ENCODE data around the gene SCGB1C2.

The SCGB1C2 gene

DNA sequence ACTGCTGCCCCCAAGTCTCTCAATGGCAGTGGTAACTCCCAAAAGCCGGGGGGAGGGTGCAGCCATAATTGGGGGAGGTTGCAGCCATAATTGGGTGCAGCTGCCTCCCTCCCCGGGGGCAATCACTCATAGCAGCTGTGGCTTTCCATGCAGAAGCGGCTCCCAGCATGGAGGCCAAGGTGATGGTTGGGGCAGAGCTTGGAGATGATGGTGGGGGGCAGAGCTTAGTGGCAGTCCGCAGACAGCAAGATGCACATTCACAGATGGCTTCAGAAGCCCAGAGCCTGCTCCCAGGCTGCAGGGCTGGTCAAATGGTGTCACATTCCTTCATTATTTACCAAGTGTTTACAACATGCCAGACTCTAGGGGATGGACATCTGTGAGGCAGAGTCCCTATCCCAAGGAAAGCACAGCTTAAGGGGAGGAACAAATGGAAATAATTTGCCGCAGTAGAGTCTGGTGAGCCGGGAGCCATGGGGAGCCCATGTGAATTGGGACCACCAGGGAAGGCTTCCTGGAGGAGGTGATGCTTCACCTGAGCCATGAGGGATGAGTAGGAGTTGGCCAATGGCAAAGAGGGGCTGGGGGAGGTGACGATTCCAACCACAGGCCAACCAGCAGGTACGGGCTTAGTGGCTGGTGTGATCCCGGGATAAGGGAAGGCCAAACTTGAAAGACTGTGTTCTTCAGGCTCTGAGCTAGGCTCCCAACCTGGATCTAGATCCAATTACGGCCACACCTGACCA is 36.0 kb downstream of the SCGB1C2 start:
- no peak overlapping the region for H3K27ac ChIP-seq (ENCODE audit: low read depth, low read length)
- H3K14ac ChIP-seq (ENCODE audit: low read length): no peak overlapping the region
- no peak overlapping the region for H3K9ac ChIP-seq (ENCODE audit: low read length)
- H3K4me2 ChIP-seq (ENCODE audit: low read length): no peak overlapping the region
- no peak overlapping the region for H2BK120ac ChIP-seq (ENCODE audit: insufficient read depth, low read length, poor library complexity)
- H3K23ac ChIP-seq (ENCODE audit: low read length): no peak overlapping the region
- H3K18ac ChIP-seq (ENCODE audit: low read length): no peak overlapping the region
- no peak overlapping the region for H3K4me3 ChIP-seq (ENCODE audit: low read depth, low read length)
- no peak overlapping the region for H2AFZ ChIP-seq (ENCODE audit: insufficient read depth, low read length, poor library complexity)
- no peak for DNase-seq
- no peak overlapping the region for H3K4ac ChIP-seq (ENCODE audit: low read depth, low read length)
- no peaks in the 10 kb centered on the region for H3K79me1 ChIP-seq (ENCODE audit: low read length)
- no peak overlapping the region for H4K8ac ChIP-seq (ENCODE audit: low read depth, low read length)
- H3K4me1 ChIP-seq (ENCODE audit: control insufficient read depth in 1 of 2, insufficient read depth in 2 of 2, low read length in 2 of 2): no peaks in the 10 kb centered on the region
- no peak overlapping the region for H2BK12ac ChIP-seq (ENCODE audit: low read length)
- H4K12ac ChIP-seq (ENCODE audit: low read depth, low read length): no peak overlapping the region
- WGBS (ENCODE audit: extremely low coverage, insufficient coverage, insufficient read length): no CpG with 5 or more reads among the region's 10 CpGs
- no peaks in the 10 kb centered on the region for H3K79me2 ChIP-seq (ENCODE audit: control insufficient read depth, insufficient read depth, low read length, poor library complexity)
- no peaks in the 10 kb centered on the region for H3K36me3 ChIP-seq (ENCODE audit: control insufficient read depth in 1 of 2, insufficient read depth in 2 of 2, low read length in 2 of 2)
- H2BK5ac ChIP-seq (ENCODE audit: low read depth, low read length, poor library complexity): no peak overlapping the region
- H4K91ac ChIP-seq (ENCODE audit: low read depth, low read length): no peak overlapping the region
- H3K27me3 ChIP-seq (ENCODE audit: insufficient read depth, low read length): no peaks in the 10 kb centered on the region
- peaks cover 4% of the 10 kb centered on the region for H3K9me3 ChIP-seq (ENCODE audit: insufficient read depth, low read depth, low read length)
- H2AK5ac ChIP-seq (ENCODE audit: low read length): no peak overlapping the region

DNA sequence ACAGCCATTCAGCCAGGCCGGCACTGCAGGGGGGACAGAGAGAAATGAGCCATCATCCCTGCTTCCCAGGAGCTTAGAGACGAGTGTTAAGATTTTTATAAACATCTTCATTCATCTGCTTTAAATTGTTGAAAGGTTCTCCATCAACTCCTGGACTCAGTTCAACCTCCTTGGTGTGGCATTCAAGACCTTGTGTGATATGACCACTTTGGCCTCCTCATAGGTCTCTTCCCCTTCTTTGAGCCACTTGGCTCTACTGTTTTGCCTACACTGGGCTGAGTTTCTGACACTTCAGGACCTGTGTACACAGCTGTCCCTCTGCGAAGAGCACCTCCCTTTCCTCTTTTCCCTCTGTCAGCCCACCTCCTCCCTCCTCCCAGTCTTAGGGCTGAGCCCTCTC is 39.8 kb downstream of the SCGB1C2 start:
- Histone ChIP-seq H3K23ac (ENCODE audit: low read length) (no peak overlapping the region), H4K8ac (ENCODE audit: low read depth, low read length) (no peak overlapping the region), H2BK120ac (ENCODE audit: insufficient read depth, low read length, poor library complexity) (no peak overlapping the region), H3K79me1 (ENCODE audit: low read length) (no peaks in the 10 kb centered on the region), H3K36me3 (ENCODE audit: control insufficient read depth in 1 of 2, insufficient read depth in 2 of 2, low read length in 2 of 2) (no peaks in the 10 kb centered on the region), H3K9ac (ENCODE audit: low read length) (no peak overlapping the region), H2BK5ac (ENCODE audit: low read depth, low read length, poor library complexity) (no peak overlapping the region), H3K27ac (ENCODE audit: low read depth, low read length) (no peak overlapping the region), H3K9me3 (ENCODE audit: insufficient read depth, low read depth, low read length) (peaks cover 2% of the 10 kb centered on the region), H3K27me3 (ENCODE audit: insufficient read depth, low read length) (peaks cover 35% of the 10 kb centered on the region), H2AK5ac (ENCODE audit: low read length) (no peak overlapping the region), H3K79me2 (ENCODE audit: control insufficient read depth, insufficient read depth, low read length, poor library complexity) (no peaks in the 10 kb centered on the region), H3K4me3 (ENCODE audit: low read depth, low read length) (no peak overlapping the region), H3K4ac (ENCODE audit: low read depth, low read length) (no peak overlapping the region), H4K91ac (ENCODE audit: low read depth, low read length) (no peak overlapping the region), H3K4me1 (ENCODE audit: control insufficient read depth in 1 of 2, insufficient read depth in 2 of 2, low read length in 2 of 2) (peaks cover 0 to 5% of the 10 kb centered on the region in 2 experiments), H2AFZ (ENCODE audit: insufficient read depth, low read length, poor library complexity) (no peak overlapping the region), H3K4me2 (ENCODE audit: low read length) (no peak overlapping the region), H4K12ac (ENCODE audit: low read depth, low read length) (no peak overlapping the region), H2BK12ac (ENCODE audit: low read length) (no peak overlapping the region), H3K14ac (ENCODE audit: low read length) (no peak overlapping the region), H3K18ac (ENCODE audit: low read length) (no peak overlapping the region)
- WGBS (ENCODE audit: extremely low coverage, insufficient coverage, insufficient read length): no CpG with 5 or more reads among the region's 3 CpGs
- no peak for DNase-seq

DNA sequence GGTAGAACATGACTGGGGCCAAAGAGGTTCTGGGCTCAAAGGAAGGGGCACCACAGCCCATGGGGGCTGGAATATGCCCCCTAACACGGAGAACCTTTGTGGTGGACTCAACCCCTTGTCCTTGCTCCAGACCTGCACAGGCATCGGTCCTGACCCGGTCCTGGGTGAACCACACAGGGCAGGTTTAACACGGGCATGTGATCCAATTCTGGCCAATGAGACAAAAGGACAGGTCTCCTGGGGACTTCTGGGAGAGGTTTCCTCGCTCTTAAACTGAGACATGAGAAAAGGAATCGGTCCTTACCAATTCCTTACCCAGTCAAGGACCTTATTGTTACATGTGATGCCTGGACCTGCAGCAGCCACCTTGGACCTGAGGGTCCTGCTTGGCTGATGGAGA is 40.4 kb downstream of the SCGB1C2 start:
- Histone ChIP-seq H2AK5ac (ENCODE audit: low read length) (no peak overlapping the region), H2BK120ac (ENCODE audit: insufficient read depth, low read length, poor library complexity) (no peak overlapping the region), H3K4ac (ENCODE audit: low read depth, low read length) (no peak overlapping the region), H3K79me1 (ENCODE audit: low read length) (no peaks in the 10 kb centered on the region), H3K36me3 (ENCODE audit: control insufficient read depth in 1 of 2, insufficient read depth in 2 of 2, low read length in 2 of 2) (no peaks in the 10 kb centered on the region), H4K12ac (ENCODE audit: low read depth, low read length) (no peak overlapping the region), H4K91ac (ENCODE audit: low read depth, low read length) (no peak overlapping the region), H3K18ac (ENCODE audit: low read length) (no peak overlapping the region), H2BK5ac (ENCODE audit: low read depth, low read length, poor library complexity) (no peak overlapping the region), H4K8ac (ENCODE audit: low read depth, low read length) (no peak overlapping the region), H3K4me3 (ENCODE audit: low read depth, low read length) (no peak overlapping the region), H3K23ac (ENCODE audit: low read length) (no peak overlapping the region), H3K4me1 (ENCODE audit: control insufficient read depth in 1 of 2, insufficient read depth in 2 of 2, low read length in 2 of 2) (peaks cover 0 to 5% of the 10 kb centered on the region in 2 experiments), H3K27ac (ENCODE audit: low read depth, low read length) (no peak overlapping the region), H3K14ac (ENCODE audit: low read length) (no peak overlapping the region), H3K79me2 (ENCODE audit: control insufficient read depth, insufficient read depth, low read length, poor library complexity) (no peaks in the 10 kb centered on the region), H3K27me3 (ENCODE audit: insufficient read depth, low read length) (peaks cover 41% of the 10 kb centered on the region), H3K9me3 (ENCODE audit: insufficient read depth, low read depth, low read length) (peaks cover 2% of the 10 kb centered on the region), H3K4me2 (ENCODE audit: low read length) (no peak overlapping the region), H3K9ac (ENCODE audit: low read length) (no peak overlapping the region), H2AFZ (ENCODE audit: insufficient read depth, low read length, poor library complexity) (no peak overlapping the region), H2BK12ac (ENCODE audit: low read length) (no peak overlapping the region)
- no peak for DNase-seq
- WGBS (ENCODE audit: extremely low coverage, insufficient coverage, insufficient read length): no CpG with 5 or more reads among the region's 6 CpGs

DNA sequence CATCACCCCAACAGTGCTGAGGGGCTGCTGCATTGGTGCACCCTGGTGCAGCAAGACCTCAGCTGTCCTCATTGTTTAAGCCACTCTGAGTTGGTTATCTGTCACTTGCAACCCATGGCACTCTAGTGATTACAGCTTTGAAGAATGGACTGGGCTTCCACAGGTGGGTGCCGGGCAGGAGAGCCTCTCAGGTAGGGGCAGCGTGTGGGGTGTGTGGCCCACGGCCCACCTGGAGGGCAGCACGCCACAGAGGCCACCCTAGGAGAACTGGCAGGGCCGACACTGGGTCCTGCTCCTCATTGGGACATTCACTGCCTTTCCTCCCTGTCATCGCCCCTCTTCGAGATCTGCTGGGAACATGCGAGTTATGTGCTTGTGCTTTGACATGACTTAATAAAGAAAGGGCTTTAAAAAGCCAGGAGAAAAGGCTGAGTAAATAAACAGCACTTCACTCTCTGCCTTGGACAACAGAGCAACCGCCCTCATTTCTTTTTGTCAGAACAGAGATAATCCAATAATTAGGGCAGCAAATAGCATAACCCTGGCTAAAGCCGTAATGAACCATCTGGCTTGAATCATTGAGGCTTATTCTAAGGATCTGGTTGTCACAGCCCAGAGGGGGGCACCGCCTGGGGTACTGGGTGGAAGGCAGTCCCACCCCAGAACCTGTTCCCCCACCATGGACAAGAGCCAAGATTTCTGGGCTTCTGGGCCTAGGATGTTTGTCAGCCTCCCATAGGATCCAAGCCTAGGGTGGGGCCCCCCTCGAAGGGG is 41.1 kb downstream of the SCGB1C2 start:
- no peak overlapping the region for H4K12ac ChIP-seq (ENCODE audit: low read depth, low read length)
- no peak overlapping the region for H2BK12ac ChIP-seq (ENCODE audit: low read length)
- no peak overlapping the region for H3K4me3 ChIP-seq (ENCODE audit: low read depth, low read length)
- H3K79me1 ChIP-seq (ENCODE audit: low read length): no peaks in the 10 kb centered on the region
- H3K27ac ChIP-seq (ENCODE audit: low read depth, low read length): no peak overlapping the region
- DNase-seq: no peak
- peaks cover 2% of the 10 kb centered on the region for H3K9me3 ChIP-seq (ENCODE audit: insufficient read depth, low read depth, low read length)
- no peak overlapping the region for H4K8ac ChIP-seq (ENCODE audit: low read depth, low read length)
- no peak overlapping the region for H3K4ac ChIP-seq (ENCODE audit: low read depth, low read length)
- H2AK5ac ChIP-seq (ENCODE audit: low read length): no peak overlapping the region
- no peaks in the 10 kb centered on the region for H3K36me3 ChIP-seq (ENCODE audit: control insufficient read depth in 1 of 2, insufficient read depth in 2 of 2, low read length in 2 of 2)
- no peak overlapping the region for H2BK120ac ChIP-seq (ENCODE audit: insufficient read depth, low read length, poor library complexity)
- no peak overlapping the region for H3K18ac ChIP-seq (ENCODE audit: low read length)
- H4K91ac ChIP-seq (ENCODE audit: low read depth, low read length): no peak overlapping the region
- no CpG with 5 or more reads among the region's 12 CpGs for WGBS (ENCODE audit: extremely low coverage, insufficient coverage, insufficient read length)
- no peak overlapping the region for H3K23ac ChIP-seq (ENCODE audit: low read length)
- H3K9ac ChIP-seq (ENCODE audit: low read length): no peak overlapping the region
- no peak overlapping the region for H2BK5ac ChIP-seq (ENCODE audit: low read depth, low read length, poor library complexity)
- peaks cover 0 to 5% of the 10 kb centered on the region in 2 experiments for H3K4me1 ChIP-seq (ENCODE audit: control insufficient read depth in 1 of 2, insufficient read depth in 2 of 2, low read length in 2 of 2)
- peaks cover 42% of the 10 kb centered on the region for H3K27me3 ChIP-seq (ENCODE audit: insufficient read depth, low read length)
- H3K79me2 ChIP-seq (ENCODE audit: control insufficient read depth, insufficient read depth, low read length, poor library complexity): no peaks in the 10 kb centered on the region
- H2AFZ ChIP-seq (ENCODE audit: insufficient read depth, low read length, poor library complexity): no peak overlapping the region
- no peak overlapping the region for H3K14ac ChIP-seq (ENCODE audit: low read length)
- H3K4me2 ChIP-seq (ENCODE audit: low read length): no peak overlapping the region

All from trophoblast cell (in vitro differentiated cells and primary cell).